Gastroesophageal sphincter (tissue), 4 donors: ENCODE results near the gene PCK2. TPM values are rescaled to one million over a fixed set of nuclear protein-coding genes. Genes with fewer than 3 reads are reported as not detected.

ENCODE experiments used
- ATAC-seq: fragments of 150-250 bp; one replicate; pipeline ENCODE4 v1.9.1; 2016; ENCODE audit warnings: mild to moderate bottlenecking, moderate library complexity
- H3K27ac ChIP-seq, 4 donors: fragments of 200-600 bp; sonication (generic) in 3 of 4; 1 replicate in 3 of 4; 2 replicates in 1 of 4; pipeline ENCODE4 v1.5.1; 2016 to 2019
- H3K27me3 ChIP-seq: fragments of 200-600 bp; sonication (generic); one replicate; pipeline ENCODE4 v1.5.1; 2019
- H3K36me3 ChIP-seq, 2 donors: fragments of 200-600 bp; sonication (generic); one replicate each; pipeline ENCODE4 v1.5.1; 2019; ENCODE audit warnings: control low read depth in 1 of 2
- H3K4me1 ChIP-seq, 3 donors: fragments of 200-600 bp; sonication (generic); 1 replicate in 2 of 3; 2 replicates in 1 of 3; pipeline ENCODE4 v1.5.1; 2016 to 2019; ENCODE audit warnings: control low read depth in 2 of 3
- H3K4me3 ChIP-seq, 2 donors: fragments of 200-600 bp; sonication (generic); one replicate each; pipeline ENCODE4 v1.5.1; 2019; ENCODE audit warnings: mild to moderate bottlenecking in 1 of 2, moderate library complexity in 1 of 2
- H3K9me3 ChIP-seq, 3 donors: fragments of 200-600 bp; sonication (generic); one replicate each; pipeline ENCODE4 v1.5.1; 2017 to 2019; ENCODE audit warnings: control low read depth in 2 of 3
- CTCF ChIP-seq, 4 experiments: fragments of 200-600 bp in 2 of 4; fragments of 450-650 bp in 2 of 4; sonication (generic) in 1 of 4; IDR thresholded peaks; one replicate each; pipeline ENCODE4 v1.5.1; 2017 to 2019; ENCODE audit warnings: antibody characterized with exemption in 4 of 4, mild to moderate bottlenecking in 2 of 4, moderate library complexity in 2 of 4
- EP300 ChIP-seq: sonication (generic); formaldehyde crosslinking; IDR thresholded peaks from one replicate; pipeline ENCODE4 v1.6.1; 2017; ENCODE audit warnings: antibody characterized with exemption, mild to moderate bottlenecking
- POLR2A ChIP-seq, 2 donors: fragments of 450-650 bp; IDR thresholded peaks; one replicate each; pipeline ENCODE4 v1.6.1; 2017; ENCODE audit warnings: antibody characterized with exemption in 2 of 2, mild to moderate bottlenecking in 2 of 2, moderate library complexity in 1 of 2
- POLR2AphosphoS5 ChIP-seq: sonication (generic); formaldehyde crosslinking; IDR thresholded peaks from one replicate; pipeline ENCODE4 v1.6.1; 2017; ENCODE audit warnings: antibody characterized with exemption
- WGBS, 2 donors: methylation state at CpG; one replicate each; pipeline ENCODE4 v1.1.5; 2018; ENCODE audit warnings: low coverage in 1 of 2; 5-methylcytosine and 5-hydroxymethylcytosine counted together
- total RNA-seq, 4 donors: library from RNA; depleted of rRNA; stranded (reverse); fragments of >200 nt; gene quantifications; one replicate each; pipeline ENCODE4 v1.1.0, GENCODE V29; 2016

Gene PCK2
- total RNA-seq, 4 donors from 2014 or later, result 9.2 to 14.9 (median 11.6) TPM

DNA sequence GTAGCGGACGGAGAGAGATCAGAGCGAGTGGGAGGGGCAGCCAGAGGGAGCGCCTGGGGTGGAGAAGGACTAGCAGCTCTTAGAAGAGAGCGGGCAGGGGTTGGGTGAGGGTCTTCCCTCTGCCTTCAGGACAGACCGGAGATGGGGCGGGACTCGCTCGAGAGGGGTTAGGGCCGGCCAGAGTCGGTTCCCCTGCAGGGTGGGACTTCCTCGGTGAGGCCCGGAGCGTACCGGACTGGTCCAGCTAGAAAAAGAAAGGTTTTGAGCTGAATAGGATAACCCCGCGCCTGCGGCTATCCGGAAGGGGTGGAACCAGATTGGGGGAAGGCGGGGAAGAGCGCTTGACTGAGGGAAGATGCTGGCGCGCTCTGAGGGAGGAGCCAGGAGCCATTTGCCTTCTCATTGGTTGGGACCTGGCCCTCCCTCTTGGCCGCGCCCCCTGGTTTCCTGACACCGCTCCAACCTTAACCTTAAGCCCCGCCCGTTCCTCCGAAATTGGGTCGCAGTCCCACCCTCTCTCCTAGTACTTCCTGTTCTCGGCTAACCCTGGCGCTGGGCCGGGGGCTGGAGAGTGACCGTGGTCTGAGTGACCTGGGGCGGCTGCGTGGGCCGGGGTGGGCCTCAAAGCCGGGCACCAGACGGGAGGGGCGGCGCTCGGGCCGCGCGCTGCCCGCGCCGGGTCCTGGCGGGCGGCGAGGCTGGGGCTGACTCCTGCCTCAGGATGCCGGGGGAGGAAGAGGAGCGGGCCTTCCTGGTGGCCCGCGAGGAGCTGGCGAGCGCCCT is 53.1 kb downstream of the PCK2 start, which contains the start of gene RNF31:
RNF31 (plus strand) TSS at position 521 of the 783 bp plus-strand sequence; CDS start at position 722, 201 bp downstream.
- peak within 1 kb of the TSS; percentile 78 to 98 (median 91) for H3K27ac ChIP-seq
- 0% methylated on average over 20 of the region's 57 CpGs for WGBS, 2 donors
- peaks cover 0 to 38% of the 10 kb centered on the region in 2 donors for H3K36me3 ChIP-seq
- peak; percentile 81 for TF ChIP-seq POLR2AphosphoS5
- TF ChIP-seq POLR2A (IDR thresholded peaks at IDR 0.05), result peak; percentile 25 to 47
- TF ChIP-seq EP300, result no peak
- no peak for TF ChIP-seq CTCF (IDR thresholded peaks at IDR 0.05)
- peak within 1 kb of the TSS; percentile 69 to 92 for H3K4me3 ChIP-seq
- ATAC-seq, result peak; percentile 96
- H3K9me3 ChIP-seq, result no peaks in the 10 kb centered on the region
- H3K4me1 ChIP-seq, result peaks cover 0 to 68% (median 22%) of the 10 kb centered on the region in 3 donors
- H3K27me3 ChIP-seq, result no peaks in the 10 kb centered on the region

- peaks cover 0 to 46% of the 10 kb centered on the region in 2 donors for H3K36me3 ChIP-seq
- H3K4me1 ChIP-seq, result peaks cover 0 to 61% (median 21%) of the 10 kb centered on the region in 3 donors
- 6 to 10% methylated on average over 2 to 9 of the region's 29 CpGs for WGBS, 2 donors
- H3K9me3 ChIP-seq, result no peaks in the 10 kb centered on the region
- no peak for ATAC-seq
- H3K4me3 ChIP-seq, result peak overlapping the region; percentile 69 to 92
- H3K27ac ChIP-seq, result peak overlapping the region; percentile 78 to 98 (median 91)
- TF ChIP-seq CTCF (IDR thresholded peaks at IDR 0.05) (no peak), POLR2A (IDR thresholded peaks at IDR 0.05) (no peak)
- H3K27me3 ChIP-seq, result no peaks in the 10 kb centered on the region
These were observed 53.8 kb downstream of the PCK2 start for GRCh38 chr14:24147761-24148428.

DNA sequence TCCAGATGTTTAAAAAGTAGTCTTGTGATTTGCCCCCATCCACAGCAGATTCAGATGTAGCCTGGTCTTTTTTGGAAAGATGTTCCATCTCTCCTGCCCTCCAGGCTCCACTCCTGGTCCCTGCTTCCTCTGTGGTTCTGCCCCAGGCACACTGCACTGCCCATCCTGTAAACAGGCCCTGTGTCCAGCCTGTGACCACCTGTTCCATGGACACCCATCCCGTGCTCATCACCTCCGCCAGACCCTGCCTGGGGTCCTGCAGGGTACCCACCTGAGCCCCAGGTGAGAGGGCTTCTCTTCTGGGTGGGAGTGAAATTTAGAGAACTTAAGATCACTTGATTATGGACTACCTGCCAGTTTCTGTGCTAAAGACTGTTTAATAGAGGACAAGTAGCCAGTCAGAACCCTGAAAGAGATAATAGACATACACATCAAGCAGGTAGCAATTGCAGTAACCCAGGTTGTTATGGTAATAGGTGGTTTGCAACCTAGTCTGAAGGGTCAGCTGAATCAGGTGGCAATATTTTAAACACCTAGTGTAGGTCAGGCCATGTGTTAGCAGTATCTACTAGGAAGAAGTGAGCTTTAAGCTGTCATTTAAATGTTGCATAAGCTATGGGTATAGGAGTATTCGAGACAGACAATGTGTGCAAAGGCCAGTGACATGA is 55.3 kb downstream of the PCK2 start:
- H3K36me3 ChIP-seq, result peaks cover 0 to 61% of the 10 kb centered on the region in 2 donors
- H3K4me1 ChIP-seq, result peaks cover 0 to 50% (median 21%) of the 10 kb centered on the region in 3 donors
- no peak overlapping the region for H3K27ac ChIP-seq
- TF ChIP-seq EP300 (no peak), CTCF (IDR thresholded peaks at IDR 0.05) (no peak), POLR2A (IDR thresholded peaks at IDR 0.05) (no peak), POLR2AphosphoS5 (no peak)
- H3K9me3 ChIP-seq, result no peaks in the 10 kb centered on the region
- no peak overlapping the region for H3K4me3 ChIP-seq
- 100% methylated on average over 1 of the region's 3 CpGs; no CpG with 5 or more reads in 1 of the 2 donors for WGBS, 2 donors
- ATAC-seq, result no peak
- no peaks in the 10 kb centered on the region for H3K27me3 ChIP-seq

DNA sequence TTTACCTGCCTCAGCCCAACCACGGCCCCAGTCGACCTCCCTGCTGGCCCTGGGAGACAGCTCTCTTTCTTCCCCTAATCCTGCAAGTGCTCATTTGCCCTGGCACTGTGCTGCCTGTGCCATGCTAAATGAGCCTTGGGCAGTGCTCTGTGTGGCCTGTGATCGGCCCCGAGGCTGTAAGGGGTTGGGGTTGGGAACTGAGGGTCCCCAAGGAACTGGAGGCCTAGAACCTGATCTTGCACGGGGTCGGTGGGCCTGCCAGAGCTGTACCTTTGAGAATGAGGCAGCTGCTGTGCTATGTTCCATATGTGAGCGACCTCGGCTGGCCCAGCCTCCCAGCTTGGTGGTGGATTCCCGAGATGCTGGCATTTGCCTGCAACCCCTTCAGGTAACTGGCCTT is 56.0 kb downstream of the PCK2 start:
- Histone ChIP-seq H3K4me3 (no peak overlapping the region), H3K9me3 (no peaks in the 10 kb centered on the region), H3K4me1 (peaks cover 0 to 46% (median 21%) of the 10 kb centered on the region in 3 donors), H3K36me3 (peaks cover 0 to 67% of the 10 kb centered on the region in 2 donors), H3K27ac (no peak overlapping the region), H3K27me3 (no peaks in the 10 kb centered on the region)
- ATAC-seq, result no peak
- WGBS, 2 donors, result 81% methylated on average over 4 of the region's 9 CpGs; no CpG with 5 or more reads in 1 of the 2 donors
- no peak for TF ChIP-seq POLR2AphosphoS5
- no peak for TF ChIP-seq EP300
- no peak for TF ChIP-seq POLR2A (IDR thresholded peaks at IDR 0.05)
- no peak for TF ChIP-seq CTCF (IDR thresholded peaks at IDR 0.05)
